ENCODE measurements around the gene SPATA24.
"Not testable (repeated sequence)": the region's sequence is repeated elsewhere in the genome, so short reads cannot be mapped to it uniquely, and the experiment has no call there.

GRCh38 chr5:139355900-139356299, 48.0 kb downstream of the SPATA24 start:
- not testable (repeated sequence) for TF ChIP-seq POLR2A (IDR thresholded peaks at IDR 0.05; ENCODE audit: low read length); GATA1 (IDR thresholded peaks at IDR 0.05; ENCODE audit: low read depth, low read length)

All from erythroblast (primary cell).